Measurements from ENCODE around the gene CLIC4.

GRCh38 chr1:24720152-24720551 lies 25.1 kb upstream of the CLIC4 start:
- TF ChIP-seq CTCF (IDR thresholded peaks at IDR 0.05) (no peak), EZH2 (IDR thresholded peaks at IDR 0.05; ENCODE audit: borderline replicate concordance, insufficient read depth, low read depth, low read length, poor library complexity, severe bottlenecking) (no peak)

Measured in B cell (primary cell).